Inflammatory macrophage treated with lipopolysaccharide for 1 hour (primary cell): ENCODE data around the gene FAM107B.
A peak's percentile ranks its signal among the peaks of the same experiment; 100 is the strongest.

Experiments
- DNase-seq, 2 donors: peaks; one replicate each; pipeline ENCODE4 v3.0.0-alpha.2; 2020 to 2022

The FAM107B gene

DNA sequence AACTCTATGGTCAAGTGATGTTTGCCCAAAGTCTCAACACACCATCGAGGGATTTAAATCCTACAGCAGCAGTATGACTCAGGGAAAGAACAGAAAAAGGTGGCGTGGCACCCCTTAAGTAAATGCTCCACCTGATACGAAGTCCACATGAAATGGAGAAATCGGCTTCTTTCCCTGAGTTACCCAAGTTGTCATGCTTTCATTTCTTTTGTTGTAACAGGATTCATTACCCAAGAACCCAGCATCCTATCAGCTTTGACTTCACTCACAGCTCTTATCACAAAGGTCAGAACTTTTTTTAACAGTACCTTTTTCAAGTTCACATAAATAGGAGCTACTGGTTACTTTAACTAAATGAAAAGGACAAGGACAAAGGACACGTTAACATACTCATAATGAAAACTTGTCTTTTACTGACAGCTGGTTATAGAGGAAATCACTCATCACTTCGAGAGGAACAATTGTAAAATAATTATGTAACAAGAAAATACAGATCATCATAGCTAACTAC is 224.2 kb downstream of the FAM107B start:
- peak in 1 of 2 donors; percentile 53 for DNase-seq

GRCh38 chr10:14549496-14549895 is 225.2 kb downstream of the FAM107B start:
- DNase-seq: no peak

DNA sequence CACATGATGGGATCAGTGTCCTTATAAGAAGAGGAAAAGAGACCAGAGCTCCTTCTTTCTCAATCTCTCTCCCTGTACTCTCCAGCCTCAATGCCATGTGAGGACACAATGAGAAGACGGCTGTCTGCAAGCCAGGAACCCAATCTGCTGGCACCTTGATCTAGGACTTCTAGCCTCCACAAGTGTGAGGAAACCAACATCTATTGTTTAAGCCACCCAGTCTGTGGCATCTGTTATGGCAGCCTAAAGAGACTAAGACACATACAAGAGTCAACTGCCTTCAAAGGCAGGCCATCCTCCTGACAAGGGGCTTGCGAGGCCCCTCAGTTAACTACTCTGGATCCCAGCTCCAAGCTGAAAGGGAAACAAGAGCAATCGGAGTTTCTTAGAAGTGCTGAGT is 225.7 kb downstream of the FAM107B start:
- DNase-seq: no peak

- DNase-seq: no peak
Observed at GRCh38 chr10:14548474-14548873, 226.2 kb downstream of the FAM107B start.

DNA sequence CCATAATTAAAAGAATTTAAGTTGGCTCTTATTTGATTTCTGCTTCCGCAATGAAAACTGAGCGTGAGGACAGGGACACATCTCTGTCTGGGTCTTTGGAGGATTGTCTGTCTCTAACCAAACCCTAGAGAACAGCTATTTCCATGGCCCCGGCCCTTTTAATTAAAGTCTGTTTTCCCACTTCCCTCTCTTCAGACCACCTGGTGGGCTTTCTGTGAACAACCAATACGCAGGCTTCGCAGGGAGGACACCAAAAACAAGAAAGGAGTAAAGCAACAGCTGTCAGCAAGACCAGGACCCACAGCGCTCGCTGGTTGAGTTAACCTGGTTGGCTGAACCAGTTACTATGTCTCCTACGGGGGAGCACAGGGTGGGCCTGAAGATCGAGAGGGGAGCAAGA is 226.9 kb downstream of the FAM107B start:
- DNase-seq: no peak

DNA sequence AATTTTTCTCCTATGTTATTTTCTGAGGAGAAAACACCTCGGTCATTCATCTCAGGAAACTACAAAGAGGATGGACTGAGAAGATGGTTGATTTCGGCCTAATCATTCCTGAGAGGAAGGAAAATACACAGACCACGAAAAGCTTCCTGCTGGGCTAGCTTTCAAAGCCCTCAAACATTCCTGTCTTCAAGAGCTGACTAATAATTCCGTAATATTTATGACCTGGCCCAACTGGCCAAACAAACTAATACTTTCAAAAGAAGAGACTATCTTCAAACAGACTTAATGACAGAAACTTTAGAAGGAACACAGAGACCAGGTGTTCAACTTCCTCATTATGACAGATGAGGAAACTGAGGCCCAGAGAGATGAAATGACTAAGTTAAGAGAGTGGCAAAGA is 228.9 kb downstream of the FAM107B start:
- DNase-seq: no peak

DNA sequence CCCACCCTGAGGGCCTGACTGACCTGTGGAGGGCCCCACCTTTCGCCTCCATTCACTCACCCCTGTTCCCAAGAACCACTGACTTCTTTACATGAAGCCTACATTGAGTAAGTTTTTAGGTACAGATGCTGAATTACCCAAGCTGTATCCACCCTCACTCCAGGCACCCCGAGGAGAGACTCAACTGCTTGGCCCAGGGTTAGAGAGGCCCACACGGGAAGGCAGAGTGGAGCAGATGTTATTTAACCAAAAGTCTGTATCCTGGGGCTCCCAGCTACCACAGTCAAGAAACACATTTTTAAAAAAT is 230.8 kb downstream of the FAM107B start:
- no peak for DNase-seq

DNA sequence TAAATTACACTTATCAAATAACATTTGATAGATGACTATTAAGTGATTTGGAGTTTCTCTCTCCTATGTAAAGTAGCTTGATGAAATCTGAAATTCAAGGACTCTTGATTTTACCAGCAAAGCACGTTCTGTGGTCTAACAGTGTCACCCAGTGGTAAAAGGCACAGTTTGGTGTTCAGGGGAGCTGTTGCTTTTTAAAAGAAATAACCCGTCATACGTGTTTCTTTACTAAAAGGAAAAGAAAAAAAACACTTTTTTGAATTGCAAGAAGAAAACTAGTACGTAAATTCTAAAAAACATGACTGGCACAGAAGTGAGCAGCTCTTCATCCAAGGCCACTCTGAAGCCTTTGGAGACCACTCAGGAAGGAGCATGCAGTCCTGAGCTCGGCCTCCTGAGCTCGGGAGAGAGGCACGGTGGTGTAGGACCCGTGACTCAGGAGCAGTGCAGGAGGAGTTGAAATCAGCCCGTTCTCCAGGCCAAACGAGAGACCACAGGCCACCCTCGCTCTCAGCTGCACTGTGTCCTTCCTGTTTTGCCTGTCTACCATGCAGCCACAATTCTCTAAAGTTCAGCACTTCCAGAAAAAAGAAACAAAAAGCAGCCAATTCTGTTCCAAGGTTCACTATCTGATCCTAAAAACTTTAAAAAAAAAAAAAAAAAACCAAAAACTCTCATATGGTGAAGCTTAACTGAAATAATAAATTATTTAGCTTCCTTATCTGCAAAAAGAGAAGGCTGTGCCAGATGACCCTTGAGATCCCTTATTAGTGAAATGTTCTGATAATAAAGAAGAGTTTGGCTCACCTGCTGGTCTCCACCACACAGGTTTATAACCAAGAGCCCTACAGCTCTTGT is 231.4 kb downstream of the FAM107B start:
- peak; percentile 41 to 54 for DNase-seq

GRCh38 chr10:14541379-14541778 is 233.3 kb downstream of the FAM107B start:
- DNase-seq: no peak

- DNase-seq: no peak
Observed at GRCh38 chr10:14540611-14541010, 234.1 kb downstream of the FAM107B start.

DNA sequence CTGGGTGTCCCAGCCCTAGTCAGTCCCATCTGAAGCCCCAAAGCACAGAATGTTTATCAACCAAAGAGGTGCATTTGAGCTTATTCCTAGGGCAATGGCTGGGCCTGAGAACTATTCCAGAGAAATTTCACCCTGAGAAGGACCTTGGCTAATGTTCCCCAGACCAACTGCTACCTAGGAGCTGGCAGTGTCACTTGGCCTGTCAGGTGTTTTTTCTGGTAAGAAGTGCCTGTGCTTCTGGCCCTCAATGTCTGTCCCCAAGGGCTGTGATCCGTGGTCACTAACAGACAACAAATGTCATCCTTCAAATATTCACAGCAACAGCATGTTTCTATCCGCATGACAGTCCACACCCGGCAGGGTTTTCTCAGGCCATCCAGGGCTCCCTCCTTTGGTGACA is 234.6 kb downstream of the FAM107B start:
- DNase-seq: no peak

- no peak for DNase-seq
Observed at GRCh38 chr10:14539176-14539575, 235.5 kb downstream of the FAM107B start.

GRCh38 chr10:14536241-14537213 is 238.2 kb downstream of the FAM107B start:
- DNase-seq: peak in 1 of 2 donors; percentile 52

DNA sequence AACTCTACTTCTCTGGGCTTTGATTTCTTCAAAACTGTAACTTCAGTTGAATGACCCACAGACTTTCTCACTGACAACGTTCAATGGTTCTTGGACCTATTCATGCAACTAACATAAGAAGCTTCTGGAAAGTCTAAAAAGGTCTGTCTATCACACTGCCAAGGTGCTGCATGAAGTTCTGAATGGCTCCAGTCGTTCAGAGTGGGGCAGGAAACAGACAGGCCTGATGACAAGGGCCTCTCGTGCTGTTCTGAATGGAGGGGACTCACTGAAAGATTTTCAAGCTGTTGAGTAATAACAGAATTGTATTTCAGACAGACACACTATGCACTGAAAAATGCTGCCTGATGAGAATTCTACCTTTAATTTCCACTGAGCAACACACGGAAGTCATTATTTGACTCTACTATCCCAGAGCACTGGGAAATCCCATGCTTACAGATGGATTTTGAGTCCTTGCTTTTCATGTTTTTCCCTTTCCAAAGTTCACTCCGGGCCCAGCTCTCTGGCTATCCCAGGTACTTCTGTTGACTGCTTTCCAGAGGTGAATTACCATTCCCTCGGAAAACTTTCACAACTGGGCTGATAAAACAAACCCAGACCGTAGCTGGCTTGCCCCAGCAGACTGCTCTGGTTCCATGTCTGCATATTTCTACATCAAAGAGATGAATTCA is 239.1 kb downstream of the FAM107B start:
- DNase-seq: no peak

- no peak for DNase-seq
Observed at GRCh38 chr10:14534152-14534551, 240.5 kb downstream of the FAM107B start.

GRCh38 chr10:14533295-14533694 is 241.4 kb downstream of the FAM107B start:
- no peak for DNase-seq

GRCh38 chr10:14532473-14533251 is 242.0 kb downstream of the FAM107B start:
- DNase-seq: no peak

DNA sequence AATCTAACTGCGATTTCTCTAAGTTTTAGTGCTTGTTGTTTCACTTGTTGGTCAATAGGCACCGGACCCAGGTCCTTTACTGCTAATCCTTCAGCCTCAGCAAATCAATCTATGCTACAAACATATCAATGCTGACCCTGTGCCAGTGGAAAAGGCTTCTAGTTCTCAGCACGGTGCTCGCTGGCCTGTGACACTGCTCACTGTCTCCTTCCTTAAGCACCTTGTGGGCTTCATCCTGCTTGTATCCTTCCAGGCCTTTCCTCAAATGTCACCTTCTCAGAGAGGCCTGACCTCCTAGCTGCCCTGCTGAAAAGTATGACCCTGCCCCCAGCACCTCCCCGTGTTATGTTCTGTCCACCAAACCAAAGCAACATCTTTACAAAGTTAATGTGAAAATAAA is 242.7 kb downstream of the FAM107B start:
- no peak for DNase-seq

DNA sequence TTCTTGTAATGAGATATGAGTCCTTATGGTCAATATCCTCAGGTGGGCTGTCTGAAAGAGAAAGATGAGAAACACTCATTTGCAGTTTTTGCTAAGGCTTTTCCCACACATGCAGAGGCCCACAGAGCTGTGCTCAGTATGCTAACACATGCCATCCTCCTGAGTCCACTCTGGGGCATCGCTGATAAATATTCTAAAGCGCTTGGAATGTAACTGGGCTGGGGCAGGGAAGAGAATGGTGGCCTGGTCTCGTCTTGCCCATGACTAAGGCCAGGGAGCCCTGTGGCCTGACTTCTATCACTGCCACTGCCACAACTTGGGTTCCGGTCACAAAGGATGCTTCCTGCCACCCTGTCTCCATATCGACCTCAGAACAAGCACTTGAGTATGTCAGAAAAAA is 244.2 kb downstream of the FAM107B start:
- no peak for DNase-seq

- no peak for DNase-seq
Observed at GRCh38 chr10:14529351-14529750, 245.3 kb downstream of the FAM107B start.

DNA sequence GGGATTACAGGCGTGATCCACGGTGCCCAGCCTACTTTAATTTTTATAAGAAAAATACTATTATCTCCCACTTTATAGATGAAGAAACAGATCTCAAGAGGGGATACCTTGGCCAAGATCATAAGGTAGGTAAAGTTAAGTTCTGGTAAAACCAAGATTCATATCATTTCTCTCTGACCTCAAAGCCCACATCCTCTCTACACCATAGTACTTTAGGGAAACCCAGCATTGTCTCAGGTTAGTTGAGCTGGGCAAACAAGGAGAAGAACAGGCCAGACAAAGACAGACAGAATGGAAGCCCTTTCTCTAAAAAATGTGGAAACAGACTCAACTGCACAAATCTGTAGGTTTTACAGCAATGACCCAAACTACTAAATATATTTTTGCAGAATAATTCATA is 246.2 kb downstream of the FAM107B start:
- DNase-seq: no peak

DNA sequence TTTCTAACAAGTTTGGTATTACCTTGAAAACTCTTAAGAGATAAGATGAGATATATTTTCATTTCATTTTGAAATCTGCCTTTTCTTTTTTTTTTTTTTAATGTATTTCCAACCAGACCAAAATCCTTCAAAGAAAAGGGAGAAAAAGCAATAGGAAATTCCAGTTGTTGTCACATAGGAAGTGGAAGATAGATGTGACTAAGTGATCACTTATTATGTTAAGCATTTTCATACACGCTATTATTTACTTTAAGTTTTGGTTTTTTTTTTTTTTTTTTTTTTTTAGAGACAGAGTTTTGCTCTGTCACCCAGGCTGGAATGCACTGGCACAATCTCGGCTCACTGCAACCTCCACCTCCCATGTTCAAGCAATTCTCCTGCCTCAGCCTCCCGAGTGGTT is 246.8 kb downstream of the FAM107B start:
- DNase-seq: no peak
